K562 (cell line): Measurements from ENCODE around the gene FOXJ1. TPM values are rescaled to one million over a fixed set of nuclear protein-coding genes. Genes with fewer than 3 reads are reported as not detected.

Experiments
- ATAC-seq: fragments of 200-7000 bp; cut with Tn5 transposase; 3 replicates; pipeline ENCODE4 v1.9.1; 2020; ENCODE audit warnings: moderate library complexity
- BruUV-seq: library from RNA; stranded (reverse); fragments of 400-500 nt; replicated peaks from 2 replicates; lab custom pipeline; 2021; lab: Mats Ljungman, UMichigan
- CTCF ChIA-PET: fragments of 300-600 bp; formaldehyde crosslinking; extraction: SDS; loops from one replicate; lab custom pipeline; 2021; ENCODE audit warnings: low intra/inter-chr PET ratio; lab: Yijun Ruan, JAX
- POLR2A ChIA-PET: fragments of 300-600, 350-650 bp; sonication (Branson Sonifier 250); formaldehyde crosslinking; extraction: SDS; loops from one replicate; lab custom pipeline; 2021; ENCODE audit warnings: antibody characterized with exemption, inconsistent platforms; lab: Yijun Ruan, JAX
- DNase-seq, 4 experiments: peaks; one replicate each; pipeline versions ENCODE4 v3.0.0 to v3.0.0-alpha.2; 2011 to 2018; ENCODE audit warnings: low spot score in 3 of 4, mixed read lengths in 3 of 4; ENCODE audit errors: extremely low read depth in 1 of 4
- FAIRE-seq: peaks from 2 replicates; lab custom pipeline; 2011; peaks lifted over from hg19 to GRCh38; lab: Jason Lieb, UNC
- H2AFZ ChIP-seq: 2 replicates; pipeline ENCODE4 v1.6.0; 2011; ENCODE audit warnings: low read depth, low read length, control low read depth, inconsistent platforms
- H3K27ac ChIP-seq: fragments of 200-600 bp; 3 replicates; pipeline ENCODE4 v1.8.0; 2011; ENCODE audit warnings: low read depth, mild to moderate bottlenecking, control low read depth, inconsistent platforms, low read length, moderate library complexity, mixed read lengths; ENCODE audit errors: extremely low read depth
- H3K27me3 ChIP-seq, 2 experiments: fragments of 300-600 bp in 1 of 2; 2 replicates in 1 of 2; 3 replicates in 1 of 2; pipeline versions ENCODE4 v1.6.0 to v1.8.0; 2011; ENCODE audit warnings: inconsistent platforms in 2 of 2, low read length in 2 of 2, mild to moderate bottlenecking in 1 of 2, mixed read lengths in 1 of 2, moderate library complexity in 1 of 2; ENCODE audit not compliant: control insufficient read depth in 2 of 2, insufficient read depth in 2 of 2
- H3K36me3 ChIP-seq: fragments of 300-600 bp; 3 replicates; pipeline ENCODE4 v1.8.0; 2011; ENCODE audit warnings: mild to moderate bottlenecking, low read length, inconsistent platforms; ENCODE audit not compliant: control insufficient read depth, insufficient read depth
- H3K4me1 ChIP-seq, 2 experiments: fragments of 200-600 bp in 1 of 2; replicated peaks in 1 of 2; 2 replicates in 1 of 2; 3 replicates in 1 of 2; pipeline versions ENCODE4 v1.5.1 to v1.8.0; 2011; ENCODE audit warnings: inconsistent platforms in 2 of 2, low read length in 2 of 2, mild to moderate bottlenecking in 1 of 2, mixed read lengths in 1 of 2, moderate library complexity in 1 of 2; ENCODE audit not compliant: control insufficient read depth in 2 of 2, insufficient read depth in 2 of 2
- H3K4me2 ChIP-seq: 2 replicates; pipeline ENCODE4 v1.6.1; 2011; ENCODE audit warnings: low read length, control low read depth, inconsistent platforms, mixed read lengths; ENCODE audit not compliant: insufficient read depth
- H3K4me3 ChIP-seq: fragments of 200-600 bp; sonication (generic), shearing (Covaris generic); 2 replicates; pipeline ENCODE4 v1.5.1; 2016; ENCODE audit warnings: control low read depth, inconsistent platforms
- H3K79me2 ChIP-seq: fragments of 200-600 bp; 3 replicates; pipeline ENCODE4 v1.8.0; 2011; ENCODE audit warnings: low read length, inconsistent platforms; ENCODE audit not compliant: control insufficient read depth, insufficient read depth
- H3K9ac ChIP-seq, 2 experiments: 2 replicates each; pipeline versions ENCODE4 v1.6.0 to v1.6.1; 2011; ENCODE audit warnings: low read depth in 2 of 2, low read length in 2 of 2, control low read depth in 1 of 2, inconsistent platforms in 1 of 2, mild to moderate bottlenecking in 1 of 2, mixed read lengths in 1 of 2; ENCODE audit not compliant: insufficient read depth in 1 of 2
- H3K9me1 ChIP-seq: one replicate; pipeline ENCODE4 v1.6.0; 2011; ENCODE audit warnings: inconsistent platforms, mild to moderate bottlenecking, low read length, moderate library complexity; ENCODE audit not compliant: control insufficient read depth, insufficient read depth
- H3K9me3 ChIP-seq: replicated peaks from 2 replicates; pipeline ENCODE4 v1.5.1; 2011; ENCODE audit warnings: low read depth, low read length, inconsistent platforms; ENCODE audit not compliant: control insufficient read depth, insufficient read depth
- H4K20me1 ChIP-seq: replicated peaks from 2 replicates; pipeline ENCODE4 v1.6.1; 2011; ENCODE audit warnings: low read length, inconsistent platforms, mixed read lengths; ENCODE audit not compliant: control insufficient read depth, insufficient read depth
- DDX20 ChIP-seq: fragments of 450-650 bp; IDR thresholded peaks from 2 replicates; pipeline ENCODE4 v1.6.1; 2016; ENCODE audit warnings: missing genetic modification characterization, low read depth, mild to moderate bottlenecking, missing compliant biosample characterization, moderate library complexity
- EP400 ChIP-seq: fragments of 450-650 bp; IDR thresholded peaks from 2 replicates; pipeline ENCODE4 v1.6.1; 2017; ENCODE audit warnings: antibody characterized with exemption, mild to moderate bottlenecking, moderate library complexity
- FOXK2 ChIP-seq, 2 experiments: fragments of 450-650 bp; IDR thresholded peaks in 1 of 2; conservative IDR thresholded peaks in 1 of 2; 2 replicates each; pipeline ENCODE4 v1.6.1; 2016; ENCODE audit warnings: low read depth in 2 of 2, mild to moderate bottlenecking in 1 of 2
- GTF2F1 ChIP-seq: IDR thresholded peaks from 2 replicates; pipeline ENCODE4 v1.6.1; 2011; ENCODE audit warnings: low read depth, low read length, improper control_type of control experiment
- HMBOX1 ChIP-seq: sonication (generic); IDR thresholded peaks from 2 replicates; pipeline ENCODE4 v1.6.1; 2016
- KDM1A ChIP-seq, 2 experiments: fragments of 450-650 bp; IDR thresholded peaks; 2 replicates each; pipeline ENCODE4 v1.6.1; 2016; ENCODE audit warnings: mild to moderate bottlenecking in 2 of 2
- MXI1 ChIP-seq: IDR thresholded peaks from 2 replicates; pipeline ENCODE4 v1.6.1; 2011; ENCODE audit warnings: low read depth, mild to moderate bottlenecking, improper control_type of control experiment, low read length
- MYC ChIP-seq, 2 experiments: fragments of 250-450 bp in 1 of 2; sonication (Bioruptor Pico) in 1 of 2; IDR thresholded peaks; 2 replicates each; pipeline versions ENCODE4 v1.5.1 to v1.6.1; 2012 to 2021; ENCODE audit warnings: low read depth in 2 of 2, borderline replicate concordance in 1 of 2, improper control_type of control experiment in 1 of 2, low read length in 1 of 2, mild to moderate bottlenecking in 1 of 2, moderate library complexity in 1 of 2
- NR4A1 ChIP-seq, 2 experiments: fragments of 250-450 bp in 1 of 2; fragments of 450-650 bp in 1 of 2; sonication (Bioruptor Pico) in 1 of 2; IDR thresholded peaks; 2 replicates each; pipeline versions ENCODE4 v1.4.0 to v1.6.1; 2016 to 2020; ENCODE audit warnings: mild to moderate bottlenecking in 2 of 2, missing compliant biosample characterization in 1 of 2, missing genetic modification characterization in 1 of 2, moderate library complexity in 1 of 2
- PRDM10 ChIP-seq: fragments of 450-650 bp; IDR thresholded peaks from 2 replicates; pipeline ENCODE4 v1.6.1; 2018; ENCODE audit not compliant: partially characterized antibody
- TRIM24 ChIP-seq, 2 experiments: fragments of 450-650 bp; IDR thresholded peaks; 2 replicates each; pipeline ENCODE4 v1.6.1; 2016
- ZKSCAN8 ChIP-seq: fragments of 200-800 bp; sonication (Bioruptor generic); IDR thresholded peaks from 2 replicates; pipeline ENCODE4 v1.6.1; 2016; ENCODE audit warnings: missing genetic modification characterization, missing compliant biosample characterization
- ZNF311 ChIP-seq: fragments of 250-450 bp; sonication (Bioruptor Pico); IDR thresholded peaks from 2 replicates; pipeline ENCODE4 v1.4.0; 2020; ENCODE audit warnings: mild to moderate bottlenecking, moderate library complexity
- ZNF592 ChIP-seq: fragments of 450-650 bp; IDR thresholded peaks from 2 replicates; pipeline ENCODE4 v1.6.1; 2017; ENCODE audit warnings: antibody characterized with exemption, mild to moderate bottlenecking
- WGBS: fragments of 100-300 bp; shearing (Covaris generic); methylation state at CpG from one replicate; pipeline ENCODE4 v1.1.6; 2016; ENCODE audit warnings: low coverage, mixed read lengths; ENCODE audit not compliant: insufficient coverage; ENCODE audit errors: missing lambda C conversion rate; 5-methylcytosine and 5-hydroxymethylcytosine counted together
- in situ Hi-C: fragments of 300-500 bp; cut with MboI; formaldehyde crosslinking; loops from 4 replicates; pipeline ENCODE4 v1.15.0; 2018; ENCODE audit warnings: inconsistent platforms, mixed read lengths
- intact Hi-C: fragments of 100-400 bp; cut with micrococcal nuclease; formaldehyde crosslinking; loops from 2 replicates; pipeline ENCODE4 v1.14.2; 2022
- polyA plus RNA-seq, 8 experiments: library from polyadenylated mRNA; depleted of rRNA in 4 of 8; stranded (reverse) in 5 of 8; unstranded in 3 of 8; fragments of >200 nt; fragmentation: Nextera tagmentation in 2 of 8; fragmentation: Illumina TruSeq in 1 of 8; extraction: Ambion mirVana in 2 of 8; extraction: Trizol in 1 of 8; gene quantifications; 2 replicates each; pipeline versions ENCODE4 v1.2.1 to v1.2.3, GENCODE V29; 2011 to 2014; ENCODE audit warnings: inconsistent platforms in 1 of 8, missing spikeins in 1 of 8
- total RNA-seq, 7 experiments: library from RNA; depleted of rRNA in 6 of 7; stranded (reverse); fragments of >200 nt in 6 of 7; fragmentation: Illumina TruSeq in 2 of 7; extraction: Trizol in 2 of 7; gene quantifications; 2 replicates each; pipeline versions ENCODE4 v1.2.1 to v1.2.3, GENCODE V29; 2011 to 2021; ENCODE audit warnings: low replicate concordance in 1 of 7

The FOXJ1 gene
- total and polyA plus RNA-seq, 9 of the 15 experiments (the other 6 are each of a cell fraction or from before 2014, with no cell fraction given), result 0.07 TPM; not detected in 8

GRCh38 chr17:76106703-76107102 lies 34.3 kb downstream of the FOXJ1 start:
- H3K9me1 ChIP-seq, result peaks cover 2% of the 10 kb centered on the region
- WGBS, result 47% methylated on average over 3 of the region's 3 CpGs
- no peaks in the 10 kb centered on the region for H3K9me3 ChIP-seq
- H3K79me2 ChIP-seq, result peaks cover 11% of the 10 kb centered on the region
- ATAC-seq (no peak), DNase-seq (no peak), FAIRE-seq (no peak)
- no peak overlapping the region for H3K4me2 ChIP-seq
- H3K4me1 ChIP-seq, result peaks cover 12 to 15% of the 10 kb centered on the region in 2 experiments
- no peak overlapping the region for H3K9ac ChIP-seq
- H2AFZ ChIP-seq, result peak overlapping the region; percentile 70
- ChIA-PET CTCF (interaction anchor here (0.6 kb wide), 1 partner anchor 18 kb away, joined by 5 read pairs; no protein-coding TSS in a partner anchor), POLR2A (interaction anchor here (0.7 to 1.6 kb wide), 4 partner anchors 11 to 175 kb away, joined by 3 to 4 read pairs (median 4); no protein-coding TSS in a partner anchor)
- BruUV-seq, result no TSS peak
- intact Hi-C loops, result no loop called here
- H3K36me3 ChIP-seq, result peaks cover 6% of the 10 kb centered on the region; the same call in 2 of the 3 replicates
- no peaks in the 10 kb centered on the region for H3K27me3 ChIP-seq
- in situ Hi-C loops, result no loop called here
- H4K20me1 ChIP-seq, result no peaks in the 10 kb centered on the region
- no peak overlapping the region for H3K27ac ChIP-seq
- no peak overlapping the region for H3K4me3 ChIP-seq
- TF ChIP-seq KDM1A (IDR thresholded peaks at IDR 0.05) (no peak), NR4A1 (CRISPR knock-in tag; IDR thresholded peaks at IDR 0.05) (no peak), NR4A1 (tag; IDR thresholded peaks at IDR 0.05) (no peak), ZKSCAN8 (CRISPR knock-in tag) (no peak), MXI1 (no peak), GTF2F1 (no peak), TRIM24 (IDR thresholded peaks at IDR 0.05) (no peak), FOXK2 (conservative IDR thresholded peaks at IDR 0.05 in 1 of 2, IDR thresholded peaks at IDR 0.05 in 1 of 2; ENCODE audit: low read depth in 2 of 2) (no peak), EP400 (no peak), ZNF592 (no peak), HMBOX1 (no peak), PRDM10 (no peak), ZNF311 (no peak), MYC (IDR thresholded peaks at IDR 0.05; ENCODE audit: low read depth, low read length) (no peak), MYC (CRISPR knock-in tag; IDR thresholded peaks at IDR 0.05; ENCODE audit: borderline replicate concordance, low read depth) (no peak), DDX20 (no peak)
